NCI-H1930 (cell line): ENCODE results near the gene TRIM71.
"Not testable (repeated sequence)": the region's sequence is repeated elsewhere in the genome, so short reads cannot be mapped to it uniquely, and the experiment has no call there.

ENCODE experiments used
- DNase-seq, 2 experiments: peaks; one replicate each; lab custom pipeline; 2025; lab: John Stamatoyannopoulos, UW

The TRIM71 gene

GRCh38 chr3:32842987-32843386 is 25.2 kb downstream of the TRIM71 start:
- DNase-seq = no peak

DNA sequence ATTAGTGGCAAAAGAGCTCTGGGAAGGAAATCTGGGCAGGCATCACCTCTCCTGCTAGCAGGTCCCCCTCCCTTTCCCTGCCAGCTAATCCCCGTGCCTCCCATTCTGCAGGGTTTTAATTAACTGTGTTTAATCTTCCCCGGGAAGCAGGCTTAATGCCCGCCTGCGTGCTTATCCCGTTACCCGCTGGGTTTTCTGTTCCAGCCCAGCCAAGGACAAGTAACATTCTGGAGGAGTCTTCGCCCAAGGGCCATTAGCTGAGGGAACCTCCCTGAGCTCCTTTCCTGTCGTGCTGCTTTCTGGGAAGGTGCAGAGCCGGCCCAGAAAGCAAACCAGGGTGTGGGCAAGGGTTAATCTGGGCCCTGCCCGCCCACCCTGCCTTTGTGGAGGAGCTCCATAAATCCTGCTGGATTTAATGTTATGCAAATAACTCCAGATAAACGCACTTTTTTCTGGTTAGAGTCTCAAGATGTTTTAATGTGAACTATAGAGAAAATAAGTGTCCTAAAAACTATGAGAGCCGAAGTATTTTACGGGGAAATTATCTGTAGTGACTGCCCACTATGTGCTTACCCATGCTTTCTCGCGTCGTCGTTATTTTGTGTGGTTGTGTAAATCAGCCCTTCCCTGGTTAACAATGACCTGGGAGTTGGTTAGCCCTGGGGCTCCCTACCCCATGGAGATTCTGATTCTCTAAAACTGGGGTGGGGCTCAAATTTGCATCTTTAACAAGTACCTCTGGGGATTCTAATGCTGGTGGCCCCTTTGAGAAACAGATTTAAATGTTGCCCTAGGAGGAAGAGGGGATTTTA is 25.9 kb downstream of the TRIM71 start:
- no peak for DNase-seq

DNA sequence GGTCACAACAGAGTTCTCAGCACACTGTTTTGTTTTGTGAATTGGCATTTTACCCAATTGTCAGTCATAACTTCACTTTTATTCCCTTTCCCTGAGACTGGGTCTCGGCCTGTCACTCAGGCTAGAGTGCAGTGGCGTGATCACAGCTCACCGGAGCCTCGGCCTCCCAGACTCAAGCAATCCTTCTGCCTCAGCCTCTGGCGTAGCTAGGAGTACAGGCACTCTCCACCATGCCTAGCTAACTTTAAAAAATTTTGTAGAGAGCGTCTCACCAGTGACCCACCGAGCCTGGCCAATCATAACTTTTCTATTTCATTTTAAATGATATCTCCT is 26.5 kb downstream of the TRIM71 start:
- no peak for DNase-seq

DNA sequence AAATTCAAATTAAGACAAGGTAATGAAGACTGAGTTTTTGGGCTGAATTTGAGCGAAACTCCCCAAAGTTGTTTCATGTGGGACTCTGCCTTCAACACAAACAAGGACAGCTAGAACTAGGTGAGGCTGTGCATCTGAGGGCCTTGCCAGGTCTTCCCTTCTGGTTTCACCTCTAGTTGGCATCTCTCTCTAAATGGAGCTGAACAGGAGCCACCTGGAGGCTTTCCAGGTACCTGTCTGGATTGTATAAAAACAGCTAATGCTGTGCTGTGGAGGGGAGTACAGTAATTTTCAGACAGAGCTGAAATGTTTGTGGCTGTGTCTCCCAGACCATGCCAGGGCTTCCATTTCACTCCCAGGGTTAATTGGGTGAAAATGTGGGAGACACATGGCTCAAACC is 27.1 kb downstream of the TRIM71 start:
- DNase-seq = no peak

DNA sequence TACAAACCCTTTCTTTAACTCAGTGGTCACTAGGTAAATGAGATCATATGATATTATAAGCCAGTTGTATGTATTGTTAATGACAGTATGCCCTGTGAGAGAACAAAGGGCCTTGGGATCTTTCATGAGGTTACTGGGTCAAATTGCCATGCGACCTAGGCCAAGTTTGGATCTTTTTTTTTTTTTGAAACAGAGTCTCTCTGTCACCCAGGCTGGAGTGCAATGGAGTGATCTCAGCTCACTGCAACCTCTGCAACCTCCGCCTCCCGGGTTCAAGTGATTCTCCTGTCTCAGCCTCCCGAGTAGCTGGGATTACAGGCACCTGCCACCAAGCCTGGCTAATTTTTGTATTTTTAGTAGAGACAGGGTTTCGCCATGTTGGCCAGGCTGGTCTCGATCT is 27.7 kb downstream of the TRIM71 start:
- DNase-seq = not testable (repeated sequence)

- not testable (repeated sequence) for DNase-seq
Observed at GRCh38 chr3:32847045-32847444, 29.2 kb downstream of the TRIM71 start.

- DNase-seq = no peak
Observed at GRCh38 chr3:32847528-32847927, 29.7 kb downstream of the TRIM71 start.

- DNase-seq = no peak
Observed at GRCh38 chr3:32848215-32848614, 30.4 kb downstream of the TRIM71 start.

- no peak for DNase-seq
Observed at GRCh38 chr3:32849046-32849445, 31.2 kb downstream of the TRIM71 start.

DNA sequence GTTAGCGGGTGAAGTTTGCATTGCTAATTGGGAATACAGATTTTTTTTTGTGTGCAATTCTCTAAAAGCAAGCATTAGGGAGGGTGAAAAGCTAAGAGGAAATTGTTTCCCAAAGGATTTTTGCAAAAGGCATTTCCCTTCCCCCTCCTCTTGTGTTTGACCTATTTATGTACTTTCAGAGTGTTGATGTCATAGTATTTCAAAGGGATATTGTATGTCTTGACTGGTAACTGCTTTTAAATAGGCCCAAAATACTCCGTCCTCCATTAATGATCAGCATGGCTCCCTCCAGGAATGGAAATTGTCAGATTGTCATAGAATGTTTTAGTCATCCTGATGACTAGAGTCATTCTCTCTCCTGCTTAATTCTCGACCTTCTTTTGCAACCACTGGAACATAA is 32.4 kb downstream of the TRIM71 start:
- DNase-seq = no peak

- DNase-seq = no peak
Observed at GRCh38 chr3:32850636-32851035, 32.8 kb downstream of the TRIM71 start.

- DNase-seq = no peak
Observed at GRCh38 chr3:32852146-32852545, 34.3 kb downstream of the TRIM71 start.

DNA sequence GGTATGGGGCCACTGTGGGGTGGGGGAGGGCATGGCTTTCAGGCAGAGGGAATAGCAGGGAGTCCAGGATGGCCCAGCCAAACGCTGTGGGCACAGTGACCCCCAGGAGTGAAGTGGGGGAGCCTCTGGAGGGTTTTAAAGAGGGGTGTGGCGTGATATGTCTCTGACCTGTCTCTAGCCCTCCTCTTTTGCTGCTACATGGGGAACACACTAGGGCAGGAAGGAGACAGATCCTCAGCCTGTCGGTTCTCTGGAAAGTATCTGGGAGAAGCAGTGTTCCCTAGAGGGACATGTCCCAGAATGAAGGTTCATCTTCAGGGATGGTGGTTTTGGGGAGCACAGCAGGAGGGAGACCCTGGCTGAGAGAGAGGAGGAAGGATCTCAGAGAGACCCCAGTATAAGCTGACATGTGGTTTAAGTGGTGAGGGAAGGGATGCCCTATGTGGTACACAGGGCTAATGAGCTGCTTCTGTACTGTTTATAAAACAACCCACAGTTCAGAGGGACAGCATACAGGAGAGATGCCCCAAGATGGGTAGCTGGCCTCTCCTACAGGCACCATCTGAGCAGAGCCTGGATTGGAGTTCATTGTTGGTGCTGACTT is 37.7 kb downstream of the TRIM71 start:
- no peak for DNase-seq

DNA sequence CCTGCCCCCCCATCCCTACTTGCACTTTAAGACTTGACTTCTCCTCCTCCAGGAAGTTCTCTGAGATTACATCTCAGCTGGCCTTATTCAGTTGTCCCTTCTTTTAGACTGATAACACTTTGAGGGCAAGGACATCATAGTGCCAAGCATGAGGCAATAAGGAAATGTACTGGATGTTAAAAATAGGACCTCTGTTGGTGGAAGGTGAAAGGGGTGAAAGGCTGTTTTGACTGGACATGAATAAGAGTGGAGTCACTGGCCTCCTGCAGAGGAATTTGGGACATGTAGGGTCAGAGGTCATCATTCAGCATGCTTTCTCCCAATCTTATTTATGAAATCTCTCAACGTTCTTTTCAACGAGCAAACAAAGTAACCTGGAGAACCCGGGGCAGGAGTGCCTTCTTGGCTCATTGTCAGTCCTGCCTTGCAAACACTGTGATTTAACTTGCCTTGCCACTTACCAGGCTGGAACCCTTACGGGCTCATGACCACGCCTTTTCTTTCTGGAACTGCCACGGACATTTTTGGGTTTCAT is 38.6 kb downstream of the TRIM71 start:
- DNase-seq = no peak

- no peak for DNase-seq
Observed at GRCh38 chr3:32856901-32857507, 39.2 kb downstream of the TRIM71 start.

DNA sequence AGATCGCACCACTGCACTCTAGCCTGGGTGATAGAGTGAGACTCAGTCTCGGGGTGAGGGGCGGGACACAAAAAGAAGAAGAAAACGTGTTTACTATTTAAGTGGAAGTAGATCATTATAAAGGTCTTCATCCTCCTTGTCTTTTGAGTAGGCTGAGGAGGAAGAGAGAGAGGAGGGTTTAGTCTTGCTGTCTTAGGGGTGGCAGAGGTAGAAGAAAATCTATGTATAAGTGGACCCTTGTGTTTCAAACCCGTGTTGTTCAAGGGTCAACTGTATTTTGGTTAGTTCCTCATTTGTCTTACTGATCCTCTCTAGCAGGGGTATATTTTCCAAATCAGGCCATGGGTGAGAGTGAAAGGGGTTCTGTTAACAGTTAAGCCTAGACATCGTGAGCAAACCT is 40.1 kb downstream of the TRIM71 start:
- DNase-seq = no peak

- no peak for DNase-seq
Observed at GRCh38 chr3:32859604-32860237, 41.9 kb downstream of the TRIM71 start.

DNA sequence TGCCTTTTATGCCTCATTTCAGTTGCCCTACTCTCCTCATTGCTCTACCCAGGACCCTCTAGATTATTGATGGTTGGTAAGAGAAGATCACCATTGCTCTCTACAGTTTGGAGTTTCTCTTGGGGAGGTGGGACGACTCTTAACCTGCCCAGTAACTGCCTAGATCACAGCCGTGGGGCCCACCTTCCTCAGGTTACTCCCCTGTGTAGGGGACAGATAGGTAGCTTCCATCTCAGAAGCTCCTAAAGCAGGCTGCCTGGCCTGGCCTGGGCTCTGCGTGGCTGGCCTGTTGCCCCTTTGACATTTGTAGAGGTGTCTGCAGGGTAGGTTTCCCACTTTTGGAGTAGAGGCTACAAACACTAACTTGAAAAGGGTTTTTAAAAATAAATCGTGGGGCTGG is 42.7 kb downstream of the TRIM71 start:
- no peak for DNase-seq

GRCh38 chr3:32861681-32862080 is 43.9 kb downstream of the TRIM71 start:
- DNase-seq = no peak

GRCh38 chr3:32862247-32862935 is 44.6 kb downstream of the TRIM71 start:
- DNase-seq = no peak

DNA sequence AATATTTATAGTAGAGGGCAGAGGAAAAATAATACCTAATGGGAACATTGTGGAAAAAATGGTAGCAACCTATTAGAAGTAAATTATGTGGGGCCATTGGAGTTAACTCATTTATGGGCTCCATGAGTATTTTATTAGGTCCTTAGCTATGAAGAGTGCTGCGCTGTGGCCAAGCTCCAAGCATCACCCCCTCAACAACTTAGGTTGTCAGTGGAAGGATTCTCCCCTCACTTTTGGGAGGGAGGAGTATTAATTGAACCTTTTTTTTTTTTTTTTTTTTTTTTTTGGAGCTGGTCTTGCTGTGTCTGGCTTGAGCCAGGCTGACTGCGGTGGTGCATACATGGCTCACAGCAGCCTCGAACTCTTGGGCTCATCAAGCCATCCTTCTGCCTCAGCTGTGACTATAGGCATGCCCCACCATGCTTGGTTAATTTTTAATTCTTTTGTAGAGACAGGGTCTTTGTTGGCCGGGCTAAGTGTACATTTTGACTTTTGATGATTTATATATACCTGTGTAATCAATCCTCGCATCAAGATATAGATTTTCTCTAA is 45.2 kb downstream of the TRIM71 start:
- no peak for DNase-seq

GRCh38 chr3:32865383-32865782 is 47.6 kb downstream of the TRIM71 start:
- DNase-seq = no peak
